ENCODE data around the gene TYMP.

The TYMP gene

DNA sequence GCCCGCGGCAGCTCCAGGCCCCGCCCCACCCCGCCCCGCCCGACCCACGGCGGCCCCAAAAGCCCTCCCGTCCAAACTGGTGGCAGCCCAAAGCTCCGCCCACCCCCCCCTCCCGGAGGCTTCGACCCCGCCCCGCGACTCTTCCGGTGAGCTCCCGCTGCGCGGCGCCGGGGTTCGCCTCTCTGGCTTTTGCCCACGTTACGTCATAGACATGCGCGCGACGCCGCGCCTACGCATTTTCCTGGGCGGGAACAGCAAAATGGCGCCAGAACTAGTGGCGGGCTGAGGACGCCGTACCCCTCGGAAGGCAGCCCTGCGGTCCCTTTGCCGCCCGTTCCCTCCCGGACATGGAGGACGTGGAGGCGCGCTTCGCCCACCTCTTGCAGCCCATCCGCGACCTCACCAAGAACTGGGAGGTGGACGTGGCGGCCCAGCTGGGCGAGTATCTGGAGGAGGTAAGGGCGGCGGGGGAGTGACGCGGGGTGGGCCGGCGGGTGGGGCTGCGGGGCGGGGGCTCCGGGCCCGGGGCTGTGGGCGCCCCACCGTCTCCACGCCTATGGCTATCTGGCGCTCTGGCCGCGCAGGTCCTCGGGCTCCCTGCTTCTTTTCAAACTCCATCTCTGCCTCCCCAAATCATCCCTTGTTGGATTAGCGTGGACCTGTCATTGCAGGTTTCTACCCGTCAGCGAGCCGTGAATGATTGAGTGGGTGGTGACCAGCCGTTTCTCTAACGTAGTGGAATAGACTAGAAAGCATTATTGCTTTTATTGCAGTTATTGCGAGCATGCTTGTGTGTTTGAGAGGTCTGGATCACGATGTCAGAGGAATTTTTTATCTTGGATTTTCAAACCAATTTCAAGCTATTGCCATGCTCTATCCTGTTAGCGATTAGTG lies 21.6 kb downstream of the TYMP start, which contains the start of gene NCAPH2:
Gene NCAPH2, plus strand, starts transcription at position 234 of the 894 bp plus-strand sequence. Its CDS starts 114 bp downstream, at position 348.
- Histone ChIP-seq H3K79me2 (ENCODE audit: insufficient read depth, low read length) (peaks cover 38% of the 10 kb centered on the region), H3K9me3 (ENCODE audit: low read length) (no peaks in the 10 kb centered on the region), H3K36me3 (ENCODE audit: insufficient read depth, low read length) (peaks cover 34% of the 10 kb centered on the region), H3K4me1 (ENCODE audit: insufficient read depth, low read length, severe bottlenecking) (peaks cover 26% of the 10 kb centered on the region), H2AFZ (ENCODE audit: low read length) (no peak within 1 kb of the TSS), H4K20me1 (ENCODE audit: insufficient read depth, low read length) (no peaks in the 10 kb centered on the region), H3K27me3 (ENCODE audit: insufficient read depth, low read length) (no peaks in the 10 kb centered on the region), H3K4me2 (ENCODE audit: low read length) (peak within 1 kb of the TSS; percentile 98), H3F3A (ENCODE audit: insufficient read depth, low read length) (no peaks in the 10 kb centered on the region), H3K9ac (ENCODE audit: low read length) (peak within 1 kb of the TSS; percentile 94), H3K27ac (ENCODE audit: low read depth, low read length, poor library complexity, severe bottlenecking) (peak within 1 kb of the TSS; percentile 90), H3K4me3 (ENCODE audit: low read depth, low read length, poor library complexity, severe bottlenecking) (peak within 1 kb of the TSS; percentile 96), H3K9me2 (ENCODE audit: low read depth, low read length) (no peaks in the 10 kb centered on the region)
- no peak for TF ChIP-seq EZH2 (IDR thresholded peaks at IDR 0.05; ENCODE audit: borderline replicate concordance, low read length)
- TF ChIP-seq, protein P1, sequence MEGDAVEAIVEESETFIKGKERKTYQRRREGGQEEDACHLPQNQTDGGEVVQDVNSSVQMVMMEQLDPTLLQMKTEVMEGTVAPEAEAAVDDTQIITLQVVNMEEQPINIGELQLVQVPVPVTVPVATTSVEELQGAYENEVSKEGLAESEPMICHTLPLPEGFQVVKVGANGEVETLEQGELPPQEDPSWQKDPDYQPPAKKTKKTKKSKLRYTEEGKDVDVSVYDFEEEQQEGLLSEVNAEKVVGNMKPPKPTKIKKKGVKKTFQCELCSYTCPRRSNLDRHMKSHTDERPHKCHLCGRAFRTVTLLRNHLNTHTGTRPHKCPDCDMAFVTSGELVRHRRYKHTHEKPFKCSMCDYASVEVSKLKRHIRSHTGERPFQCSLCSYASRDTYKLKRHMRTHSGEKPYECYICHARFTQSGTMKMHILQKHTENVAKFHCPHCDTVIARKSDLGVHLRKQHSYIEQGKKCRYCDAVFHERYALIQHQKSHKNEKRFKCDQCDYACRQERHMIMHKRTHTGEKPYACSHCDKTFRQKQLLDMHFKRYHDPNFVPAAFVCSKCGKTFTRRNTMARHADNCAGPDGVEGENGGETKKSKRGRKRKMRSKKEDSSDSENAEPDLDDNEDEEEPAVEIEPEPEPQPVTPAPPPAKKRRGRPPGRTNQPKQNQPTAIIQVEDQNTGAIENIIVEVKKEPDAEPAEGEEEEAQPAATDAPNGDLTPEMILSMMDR (IDR thresholded peaks at IDR 0.05; ENCODE audit: low read length) = no peak

DNA sequence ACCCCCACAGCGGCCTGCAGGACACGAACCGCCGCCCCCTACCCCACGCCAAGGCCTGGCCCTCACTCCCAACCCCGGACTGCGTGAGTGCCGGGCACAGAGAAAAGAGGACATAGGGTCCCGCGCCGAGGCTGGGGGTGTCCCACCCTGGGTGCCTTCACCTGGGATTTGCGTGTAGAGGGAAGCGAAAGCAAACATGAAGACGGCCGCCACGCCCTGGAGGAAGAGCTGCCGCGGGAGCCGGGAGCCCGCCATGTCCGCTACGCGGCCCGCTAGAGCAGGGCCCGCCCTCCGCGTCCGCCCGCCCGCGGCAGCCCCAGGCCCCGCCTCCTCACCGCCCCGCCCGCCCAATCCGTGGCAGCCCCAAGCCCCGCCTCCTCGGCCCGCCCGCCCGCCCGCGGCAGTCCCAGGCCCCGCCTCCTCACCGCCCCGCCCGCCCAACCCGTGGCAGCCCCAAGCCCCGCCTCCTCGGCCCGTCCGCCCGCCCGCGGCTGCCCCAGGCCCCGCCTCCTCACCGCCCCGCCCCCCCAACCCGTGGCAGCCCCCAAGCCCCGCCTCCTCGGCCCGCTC lies 22.3 kb downstream of the TYMP start, which contains the start of gene LMF2:
Gene LMF2, minus strand, starts transcription at position 282 of the 570 bp plus-strand sequence. Its CDS starts 27 bp downstream, at position 255.
- Histone ChIP-seq H3K27ac (ENCODE audit: low read depth, low read length, poor library complexity, severe bottlenecking) (peak within 1 kb of the TSS; percentile 90), H3K4me3 (ENCODE audit: low read depth, low read length, poor library complexity, severe bottlenecking) (peak within 1 kb of the TSS; percentile 96), H3K9ac (ENCODE audit: low read length) (peak within 1 kb of the TSS; percentile 94), H3K27me3 (ENCODE audit: insufficient read depth, low read length) (no peaks in the 10 kb centered on the region), H3K4me2 (ENCODE audit: low read length) (peak within 1 kb of the TSS; percentile 98), H3K9me3 (ENCODE audit: low read length) (no peaks in the 10 kb centered on the region), H3K4me1 (ENCODE audit: insufficient read depth, low read length, severe bottlenecking) (peaks cover 26% of the 10 kb centered on the region), H2AFZ (ENCODE audit: low read length) (no peak within 1 kb of the TSS), H4K20me1 (ENCODE audit: insufficient read depth, low read length) (no peaks in the 10 kb centered on the region), H3K9me2 (ENCODE audit: low read depth, low read length) (no peaks in the 10 kb centered on the region), H3K36me3 (ENCODE audit: insufficient read depth, low read length) (peaks cover 28% of the 10 kb centered on the region), H3F3A (ENCODE audit: insufficient read depth, low read length) (no peaks in the 10 kb centered on the region), H3K79me2 (ENCODE audit: insufficient read depth, low read length) (peaks cover 31% of the 10 kb centered on the region)
- no peak for TF ChIP-seq EZH2 (IDR thresholded peaks at IDR 0.05; ENCODE audit: borderline replicate concordance, low read length)
- TF ChIP-seq, protein P1 (IDR thresholded peaks at IDR 0.05; ENCODE audit: low read length) = no peak

DNA sequence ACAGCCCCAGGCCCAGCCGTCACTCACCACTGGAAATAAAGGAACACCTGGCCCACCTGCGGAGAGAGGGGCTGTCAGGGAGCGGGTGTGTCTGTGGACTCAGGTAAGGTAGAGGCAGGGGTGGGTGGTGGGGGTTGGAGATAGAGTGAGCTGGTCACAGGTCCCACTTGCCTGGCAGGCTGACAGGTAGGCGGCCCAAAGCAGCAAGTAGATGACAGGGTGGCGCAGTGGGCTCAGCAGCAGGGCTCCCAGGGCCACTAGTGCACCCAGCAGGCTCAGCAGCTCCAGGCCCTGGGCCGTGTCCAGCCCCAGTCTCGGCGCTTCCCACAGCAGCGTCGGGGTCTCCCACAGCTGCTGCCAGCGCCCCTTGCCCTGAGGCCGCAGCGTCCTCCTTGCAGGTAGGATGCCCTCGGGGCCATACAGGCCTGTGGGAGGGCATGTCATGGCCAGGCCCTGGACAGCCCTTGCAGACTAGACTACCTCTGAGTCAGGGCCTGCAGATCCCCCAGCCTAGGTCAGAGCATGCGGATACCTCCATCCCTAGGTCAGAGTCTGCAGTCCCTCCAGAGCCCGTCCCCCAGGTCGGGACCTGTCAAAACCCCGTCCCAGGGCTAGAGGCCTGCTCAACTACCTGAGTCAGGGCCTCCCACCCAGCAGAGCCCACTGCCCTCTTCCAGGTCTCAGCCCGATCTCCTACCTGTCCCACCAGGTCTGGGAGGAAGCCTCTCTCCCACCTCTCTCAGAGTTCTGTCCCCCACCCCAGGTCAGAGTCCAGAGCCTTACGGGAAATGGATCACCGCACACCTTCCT lies 23.0 kb downstream of the TYMP start:
- Histone ChIP-seq H3K9me2 (ENCODE audit: low read depth, low read length) (no peaks in the 10 kb centered on the region), H4K20me1 (ENCODE audit: insufficient read depth, low read length) (no peaks in the 10 kb centered on the region), H3K9me3 (ENCODE audit: low read length) (no peaks in the 10 kb centered on the region), H3K9ac (ENCODE audit: low read length) (peak overlapping the region; percentile 94), H3K4me1 (ENCODE audit: insufficient read depth, low read length, severe bottlenecking) (peaks cover 26% of the 10 kb centered on the region), H3K27me3 (ENCODE audit: insufficient read depth, low read length) (no peaks in the 10 kb centered on the region), H3K79me2 (ENCODE audit: insufficient read depth, low read length) (peaks cover 24% of the 10 kb centered on the region), H3F3A (ENCODE audit: insufficient read depth, low read length) (no peaks in the 10 kb centered on the region), H3K4me3 (ENCODE audit: low read depth, low read length, poor library complexity, severe bottlenecking) (peak overlapping the region; percentile 96), H3K4me2 (ENCODE audit: low read length) (peak overlapping the region; percentile 98), H3K36me3 (ENCODE audit: insufficient read depth, low read length) (peaks cover 25% of the 10 kb centered on the region), H3K27ac (ENCODE audit: low read depth, low read length, poor library complexity, severe bottlenecking) (peak overlapping the region; percentile 52), H2AFZ (ENCODE audit: low read length) (no peak overlapping the region)
- TF ChIP-seq EZH2 (IDR thresholded peaks at IDR 0.05; ENCODE audit: borderline replicate concordance, low read length) = no peak
- TF ChIP-seq, protein P1 (IDR thresholded peaks at IDR 0.05; ENCODE audit: low read length) = no peak

Measured in OCI-LY1 (cell line).